Astrocyte of the cerebellum (primary cell): ENCODE results near the gene CD52.

Source experiments
- DNase-seq: peaks from one replicate; pipeline ENCODE4 v3.0.0-alpha.2; 2011; ENCODE audit warnings: low read depth
- H3K4me3 ChIP-seq: 2 replicates; pipeline ENCODE4 v1.5.1; 2011; ENCODE audit warnings: mild to moderate bottlenecking, low read depth, low read length, moderate library complexity
- in situ Hi-C: cut with HindIII; loops from 2 replicates; pipeline ENCODE4 v1.10.0; 2017; ENCODE audit warnings: low sequenced_read_pairs
- TF ChIP-seq, protein P1 (sequence below): IDR thresholded peaks from 2 replicates; pipeline ENCODE4 v1.5.1; 2012; ENCODE audit warnings: low read length, low read depth, moderate library complexity, mild to moderate bottlenecking; ENCODE audit errors: missing control alignments

Gene CD52

GRCh38 chr1:26293911-26294463, 23.8 kb upstream of the CD52 start:
- DNase-seq: no peak
- H3K4me3 ChIP-seq: no peak overlapping the region
- in situ Hi-C loops: no loop called here
- TF ChIP-seq, protein P1, sequence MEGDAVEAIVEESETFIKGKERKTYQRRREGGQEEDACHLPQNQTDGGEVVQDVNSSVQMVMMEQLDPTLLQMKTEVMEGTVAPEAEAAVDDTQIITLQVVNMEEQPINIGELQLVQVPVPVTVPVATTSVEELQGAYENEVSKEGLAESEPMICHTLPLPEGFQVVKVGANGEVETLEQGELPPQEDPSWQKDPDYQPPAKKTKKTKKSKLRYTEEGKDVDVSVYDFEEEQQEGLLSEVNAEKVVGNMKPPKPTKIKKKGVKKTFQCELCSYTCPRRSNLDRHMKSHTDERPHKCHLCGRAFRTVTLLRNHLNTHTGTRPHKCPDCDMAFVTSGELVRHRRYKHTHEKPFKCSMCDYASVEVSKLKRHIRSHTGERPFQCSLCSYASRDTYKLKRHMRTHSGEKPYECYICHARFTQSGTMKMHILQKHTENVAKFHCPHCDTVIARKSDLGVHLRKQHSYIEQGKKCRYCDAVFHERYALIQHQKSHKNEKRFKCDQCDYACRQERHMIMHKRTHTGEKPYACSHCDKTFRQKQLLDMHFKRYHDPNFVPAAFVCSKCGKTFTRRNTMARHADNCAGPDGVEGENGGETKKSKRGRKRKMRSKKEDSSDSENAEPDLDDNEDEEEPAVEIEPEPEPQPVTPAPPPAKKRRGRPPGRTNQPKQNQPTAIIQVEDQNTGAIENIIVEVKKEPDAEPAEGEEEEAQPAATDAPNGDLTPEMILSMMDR: no peak

DNA sequence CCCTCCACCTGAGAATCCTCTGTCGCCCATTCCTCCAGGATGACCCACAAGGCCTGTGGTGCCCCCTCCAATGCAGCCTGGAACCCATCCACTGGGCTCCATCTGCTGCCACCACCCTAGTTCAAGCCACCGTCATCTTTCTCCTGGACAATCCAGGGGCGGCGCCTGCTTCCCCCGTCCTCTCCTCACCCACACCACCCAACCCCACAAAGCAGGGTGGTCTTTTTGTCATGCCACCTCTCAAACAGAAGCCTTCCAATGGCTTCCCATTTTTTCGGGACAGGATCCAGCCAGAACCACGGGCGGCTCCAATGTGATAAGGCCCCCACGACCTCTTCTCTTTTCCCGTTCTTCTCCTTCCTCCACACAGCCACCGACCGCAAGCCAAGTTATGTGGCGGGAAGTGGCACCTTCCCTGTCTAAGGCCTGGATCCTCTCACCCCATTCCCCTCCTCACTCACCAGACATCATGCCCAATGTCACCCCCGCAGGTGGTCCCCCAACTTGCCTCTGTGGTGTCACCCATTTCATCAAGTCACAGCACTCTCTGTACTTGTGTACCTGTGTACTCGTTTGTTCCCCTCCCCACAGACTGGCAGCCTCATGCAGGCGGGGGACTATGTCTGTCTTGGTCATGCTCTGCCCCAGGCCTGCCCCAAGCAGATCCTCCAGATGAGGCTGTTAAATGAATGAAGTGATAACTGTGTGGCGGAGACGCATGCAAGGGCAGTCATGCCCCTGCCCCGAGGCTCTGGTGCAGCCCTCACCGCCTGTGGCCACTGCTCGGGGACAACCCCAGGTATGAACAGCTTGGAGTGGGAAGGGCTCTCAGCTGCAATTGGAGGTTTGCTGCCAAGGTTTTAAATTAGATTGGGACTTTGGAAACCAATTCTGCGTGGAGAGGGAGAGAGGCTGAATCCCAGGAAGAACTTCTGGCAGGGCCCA, 22.3 kb upstream of the CD52 start:
- TF ChIP-seq, protein P1: no peak
- no peak for DNase-seq
- in situ Hi-C loops: no loop called here
- H3K4me3 ChIP-seq: no peak overlapping the region

GRCh38 chr1:26296340-26297056, 21.3 kb upstream of the CD52 start:
- in situ Hi-C loops: no loop called here
- DNase-seq: no peak
- no peak overlapping the region for H3K4me3 ChIP-seq
- TF ChIP-seq, protein P1: no peak

- TF ChIP-seq, protein P1: no peak
- in situ Hi-C loops: no loop called here
- no peak overlapping the region for H3K4me3 ChIP-seq
- DNase-seq: no peak
Measured at GRCh38 chr1:26297057-26297790, 20.5 kb upstream of the CD52 start.

GRCh38 chr1:26297791-26298124, 20.0 kb upstream of the CD52 start:
- TF ChIP-seq, protein P1: no peak
- in situ Hi-C loops: no loop called here
- H3K4me3 ChIP-seq: no peak overlapping the region
- no peak for DNase-seq

GRCh38 chr1:26300578-26301275, 17.0 kb upstream of the CD52 start:
- H3K4me3 ChIP-seq: no peak overlapping the region
- TF ChIP-seq, protein P1: no peak

More at GRCh38 chr1:26300578-26301275, 17.0 kb upstream of the CD52 start:
- in situ Hi-C loops: no loop called here
- no peak for DNase-seq
